ENCODE measurements around the gene ADAM11.

The ADAM11 gene

DNA sequence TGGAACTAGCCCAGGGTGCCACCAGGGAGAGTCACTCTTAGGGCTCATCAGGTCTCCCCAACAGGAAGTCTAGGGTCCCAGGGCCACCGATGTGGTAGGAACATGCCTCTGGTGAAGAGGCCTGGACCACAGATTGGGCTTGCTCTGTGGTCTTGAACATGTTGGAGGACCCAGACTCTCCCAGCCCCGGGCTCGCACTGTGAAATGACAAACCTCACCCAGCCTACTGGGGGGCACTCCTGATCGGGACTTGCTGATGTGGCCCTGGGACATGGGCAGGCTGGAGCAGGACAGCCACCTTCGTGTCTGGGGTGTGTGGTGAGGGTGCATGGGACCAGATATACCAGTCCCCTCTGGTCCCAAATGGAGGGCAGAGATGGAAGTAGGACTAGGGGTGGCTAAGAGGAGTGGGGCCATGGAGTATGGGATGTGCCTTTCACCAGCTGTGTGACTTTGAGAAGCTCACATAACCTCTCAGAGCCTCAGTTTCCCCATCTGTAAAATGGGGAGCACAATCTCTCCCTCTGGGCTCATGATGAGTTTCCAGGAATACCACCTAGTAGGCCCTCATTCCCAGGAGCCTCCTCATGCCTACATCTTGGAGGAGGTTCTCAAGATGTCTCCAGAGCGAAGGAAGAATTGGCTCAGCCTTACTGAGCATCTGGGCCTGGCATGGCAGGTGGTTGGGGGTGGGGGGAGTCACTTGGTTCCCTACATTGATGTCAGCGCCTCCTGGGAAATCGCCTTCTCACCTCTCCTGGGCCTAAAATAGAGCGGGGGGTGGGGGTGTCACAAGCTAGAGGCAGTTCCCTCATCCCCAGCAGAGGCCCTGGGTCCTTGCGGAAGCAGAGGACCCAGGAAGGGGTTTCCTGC, 1.5 kb upstream of the ADAM11 start:
- no peak for DNase-seq (ENCODE audit: low spot score)

- DNase-seq (ENCODE audit: low spot score) = no peak
Observed at GRCh38 chr17:44757918-44758413, 822 bp upstream of the ADAM11 start.

GRCh38 chr17:44759086-44759915, 513 bp downstream of the ADAM11 start:
- no peak for DNase-seq (ENCODE audit: low spot score)

GRCh38 chr17:44759916-44760243, 1.1 kb downstream of the ADAM11 start:
- no peak for DNase-seq (ENCODE audit: low spot score)

GRCh38 chr17:44760474-44761308, 1.9 kb downstream of the ADAM11 start:
- DNase-seq (ENCODE audit: low spot score) = no peak

DNA sequence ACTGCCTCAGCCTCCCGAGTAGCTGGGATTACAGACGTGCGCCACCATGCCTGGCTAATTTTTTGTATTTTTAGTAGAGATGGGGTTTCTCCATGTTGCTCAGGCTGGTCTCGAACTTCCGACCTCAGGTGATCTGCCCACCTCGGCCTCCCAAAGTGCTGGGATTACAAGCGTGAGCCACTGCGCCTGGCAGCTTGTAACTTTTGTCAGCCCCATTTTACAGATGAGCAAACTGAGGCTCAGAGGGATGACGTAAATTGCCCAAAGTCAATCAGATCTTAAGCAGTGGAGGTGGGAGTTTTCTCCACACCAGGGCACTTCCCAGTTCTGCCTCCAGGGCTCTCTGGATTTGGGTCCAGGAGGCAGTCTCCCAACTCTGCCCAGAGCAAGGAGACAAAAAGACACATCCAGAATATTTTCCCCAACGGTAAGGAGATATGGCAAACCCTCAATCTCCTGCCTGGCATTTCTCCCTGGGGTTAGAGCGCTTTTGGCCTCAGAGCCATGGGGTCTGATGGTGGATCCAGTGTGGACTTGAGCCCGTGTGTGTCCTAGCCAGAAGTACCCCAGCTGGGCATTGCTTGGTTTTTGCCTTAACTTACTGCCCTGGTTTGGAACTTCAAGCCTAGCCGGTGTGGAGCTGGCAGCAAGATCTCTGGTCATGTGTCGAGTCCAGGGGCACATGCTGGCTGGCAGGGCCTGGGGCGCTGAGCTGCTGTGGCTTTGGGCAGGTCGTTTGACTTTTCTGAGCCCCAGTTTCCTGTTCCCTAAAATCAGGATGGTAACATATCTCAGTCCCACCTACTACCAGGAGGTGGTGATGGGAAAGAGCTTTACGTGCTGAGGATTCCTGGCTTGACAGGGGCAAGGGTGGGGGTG, 3.4 kb downstream of the ADAM11 start:
- DNase-seq (ENCODE audit: low spot score) = no peak

DNA sequence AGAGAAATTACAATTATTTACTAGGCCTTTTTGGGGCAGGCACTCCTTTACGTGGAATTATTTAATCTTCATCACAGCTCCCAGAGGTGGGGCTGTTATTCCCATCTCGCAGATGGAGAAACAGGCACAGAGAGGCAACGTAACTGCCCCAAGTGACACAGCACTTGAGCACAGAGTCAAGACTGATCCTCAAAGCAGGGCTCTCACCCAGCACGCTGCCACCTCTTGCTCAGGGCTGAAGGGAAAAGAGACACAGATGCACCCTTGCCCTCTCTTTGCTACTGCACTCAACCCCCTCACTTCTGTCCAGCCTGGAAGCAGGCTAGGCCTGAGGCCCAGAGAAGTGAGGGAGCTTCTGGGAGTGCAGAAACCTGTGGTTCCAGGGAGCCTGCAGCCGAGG, 4.4 kb downstream of the ADAM11 start:
- DNase-seq (ENCODE audit: low spot score) = no peak

GRCh38 chr17:44765965-44766364, 7.2 kb downstream of the ADAM11 start:
- no peak for DNase-seq (ENCODE audit: low spot score)

- peak; percentile 71 for DNase-seq (ENCODE audit: low spot score)
Observed at GRCh38 chr17:44766409-44767038, 7.7 kb downstream of the ADAM11 start.

- DNase-seq (ENCODE audit: low spot score) = no peak
Observed at GRCh38 chr17:44767493-44767892, 8.7 kb downstream of the ADAM11 start.

- no peak for DNase-seq (ENCODE audit: low spot score)
Observed at GRCh38 chr17:44768505-44769142, 9.8 kb downstream of the ADAM11 start.

DNA sequence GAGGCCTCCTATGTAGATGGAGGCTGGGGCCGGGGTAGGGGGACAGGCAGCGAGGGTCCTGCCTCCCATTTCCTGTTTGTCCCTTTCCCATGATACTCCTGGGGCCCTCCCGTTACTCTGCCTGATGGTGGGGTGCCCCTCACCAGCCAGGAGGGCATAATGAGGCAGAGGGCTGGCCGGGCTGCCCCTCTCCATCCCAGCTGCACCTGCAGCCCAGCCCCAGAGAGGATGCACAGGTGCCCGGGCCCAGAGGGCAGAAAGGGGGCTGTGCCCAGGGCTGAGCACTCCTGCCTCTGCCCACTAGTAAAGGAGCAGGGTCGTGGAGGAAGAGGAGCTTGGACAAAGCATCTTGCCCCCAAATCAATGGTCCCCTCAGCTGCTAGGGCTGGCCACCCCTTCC, 10.4 kb downstream of the ADAM11 start:
- DNase-seq (ENCODE audit: low spot score) = no peak

DNA sequence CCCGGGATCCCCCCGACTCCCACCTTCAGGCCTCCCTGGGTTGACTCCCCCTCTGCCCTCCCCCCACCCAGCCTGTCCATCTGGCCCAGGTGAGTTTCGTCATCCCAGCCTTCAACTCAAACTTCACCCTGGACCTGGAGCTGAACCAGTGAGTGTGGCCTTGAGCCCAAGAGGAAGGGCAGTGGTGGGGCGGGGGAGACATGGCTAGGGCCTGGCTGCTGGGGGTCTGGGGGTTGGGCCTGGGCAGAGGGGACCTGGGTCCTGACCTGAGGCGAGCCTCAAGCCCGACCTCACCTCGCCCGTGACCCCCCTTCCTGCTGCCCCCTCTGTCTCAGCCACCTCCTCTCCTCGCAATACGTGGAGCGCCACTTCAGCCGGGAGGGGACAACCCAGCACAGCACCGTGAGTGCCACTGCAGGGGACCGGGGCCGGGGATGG, 10.9 kb downstream of the ADAM11 start:
- DNase-seq (ENCODE audit: low spot score) = no peak

- DNase-seq (ENCODE audit: low spot score) = no peak
Observed at GRCh38 chr17:44770166-44770925, 11.6 kb downstream of the ADAM11 start.

- DNase-seq (ENCODE audit: low spot score) = no peak
Observed at GRCh38 chr17:44772308-44773045, 13.7 kb downstream of the ADAM11 start.

DNA sequence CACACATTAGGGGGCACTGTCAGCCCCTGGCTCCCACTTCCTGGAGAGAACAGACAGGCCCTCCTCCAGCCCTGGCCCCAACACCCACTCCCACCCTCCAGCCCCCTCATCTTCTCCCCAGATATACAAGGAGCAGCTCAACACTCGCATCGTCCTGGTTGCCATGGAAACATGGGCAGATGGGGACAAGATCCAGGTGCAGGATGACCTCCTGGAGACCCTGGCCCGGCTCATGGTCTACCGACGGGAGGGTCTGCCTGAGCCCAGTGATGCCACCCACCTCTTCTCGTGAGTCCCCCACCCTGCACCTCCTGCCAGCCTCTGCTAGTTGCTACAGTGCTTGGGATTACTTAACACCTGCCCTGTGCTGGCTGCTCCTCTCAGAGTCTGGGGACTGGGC, 14.4 kb downstream of the ADAM11 start:
- DNase-seq (ENCODE audit: low spot score) = no peak

GRCh38 chr17:44774271-44775135, 15.7 kb downstream of the ADAM11 start:
- DNase-seq (ENCODE audit: low spot score) = peak; percentile 67
